ENCODE results near the gene WASHC2A. TPM values are rescaled to one million over a fixed set of nuclear protein-coding genes. Genes with fewer than 3 reads are reported as not detected.

Gene WASHC2A
- total and polyA plus RNA-seq, 2 donors (not counting 1 experiment from before 2014, with no cell fraction given): 21.2 to 66.5 TPM

DNA sequence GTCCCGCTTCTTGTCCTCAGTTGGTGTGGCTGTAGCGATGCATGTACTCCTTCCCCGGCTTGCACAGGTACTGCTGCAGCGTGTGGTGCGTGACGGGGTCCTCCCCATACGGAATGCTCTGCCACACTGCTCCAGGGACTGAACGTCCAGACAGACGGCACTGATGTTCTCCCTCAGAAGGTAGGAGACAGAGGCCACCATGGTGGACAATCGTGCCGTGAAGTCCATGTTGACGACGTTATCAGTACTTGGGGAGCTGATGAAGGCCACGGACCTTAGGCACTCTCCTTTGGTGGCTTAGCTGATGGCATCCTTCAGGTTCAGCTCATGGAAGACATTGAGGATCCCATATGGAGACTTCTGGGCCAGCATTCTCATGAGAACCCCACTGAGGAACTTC lies 42.1 kb upstream of the WASHC2A start:
- Histone ChIP-seq H3K79me2 (ENCODE audit: control insufficient read depth, insufficient read depth, low read length) (no peaks in the 10 kb centered on the region), H3K36me3 (replicated peaks in 1 of 2; ENCODE audit: control extremely low read depth in 1 of 2, control insufficient read depth in 1 of 2, extremely low read depth in 1 of 2, insufficient read depth in 2 of 2, low read length in 1 of 2) (no peaks in the 10 kb centered on the region), H3K27ac (ENCODE audit: low read length in 2 of 2) (no peak overlapping the region), H4K20me1 (ENCODE audit: control insufficient read depth, insufficient read depth, low read length, poor library complexity, severe bottlenecking) (no peaks in the 10 kb centered on the region), H3K4me1 (ENCODE audit: control insufficient read depth in 2 of 2, insufficient read depth in 2 of 2, low read length in 2 of 2) (no peaks in the 10 kb centered on the region), H3K9me3 (ENCODE audit: control extremely low read depth in 1 of 3, control insufficient read depth in 2 of 3, insufficient read depth in 1 of 3, low read length in 2 of 3) (peaks cover 0 to 8% (median 0%) of the 10 kb centered on the region in 3 donors), H3K9ac (ENCODE audit: low read length) (no peak overlapping the region), H2AFZ (ENCODE audit: insufficient read depth, low read depth, low read length, poor library complexity, severe bottlenecking) (no peak overlapping the region), H3K27me3 (replicated peaks in 1 of 4; ENCODE audit: control extremely low read depth in 1 of 4, control insufficient read depth in 3 of 4, insufficient read depth in 4 of 4, low read length in 3 of 4) (peaks cover 0 to 11% (median 2%) of the 10 kb centered on the region in 4 experiments), H3K4me3 (ENCODE audit: control extremely low read depth in 1 of 5, extremely low read depth in 1 of 5, insufficient read depth in 1 of 5, low read depth in 2 of 5, low read length in 4 of 5) (no peak overlapping the region), H3K4me2 (replicated peaks; ENCODE audit: low read depth, low read length, poor library complexity, severe bottlenecking) (no peak overlapping the region)
- CTCF ChIA-PET: no interaction called here
- DNase-seq (no peak), ATAC-seq (ENCODE audit: low read depth) (no peak)
- intact Hi-C loops (cut with micrococcal nuclease): no loop called here
- Mint-ChIP-seq H3K27ac (no peak overlapping the region), H3K4me3 (no peak overlapping the region), H3K4me1 (no peaks in the 10 kb centered on the region), H3K9me3 (ENCODE audit: insufficient read depth) (no peaks in the 10 kb centered on the region), H3K27me3 (peaks cover 40% of the 10 kb centered on the region)
- TF ChIP-seq EZH2 (IDR thresholded peaks at IDR 0.05; ENCODE audit: borderline replicate concordance, insufficient read depth, low read depth, low read length, poor library complexity, severe bottlenecking): no peak
- TF ChIP-seq, protein P1, sequence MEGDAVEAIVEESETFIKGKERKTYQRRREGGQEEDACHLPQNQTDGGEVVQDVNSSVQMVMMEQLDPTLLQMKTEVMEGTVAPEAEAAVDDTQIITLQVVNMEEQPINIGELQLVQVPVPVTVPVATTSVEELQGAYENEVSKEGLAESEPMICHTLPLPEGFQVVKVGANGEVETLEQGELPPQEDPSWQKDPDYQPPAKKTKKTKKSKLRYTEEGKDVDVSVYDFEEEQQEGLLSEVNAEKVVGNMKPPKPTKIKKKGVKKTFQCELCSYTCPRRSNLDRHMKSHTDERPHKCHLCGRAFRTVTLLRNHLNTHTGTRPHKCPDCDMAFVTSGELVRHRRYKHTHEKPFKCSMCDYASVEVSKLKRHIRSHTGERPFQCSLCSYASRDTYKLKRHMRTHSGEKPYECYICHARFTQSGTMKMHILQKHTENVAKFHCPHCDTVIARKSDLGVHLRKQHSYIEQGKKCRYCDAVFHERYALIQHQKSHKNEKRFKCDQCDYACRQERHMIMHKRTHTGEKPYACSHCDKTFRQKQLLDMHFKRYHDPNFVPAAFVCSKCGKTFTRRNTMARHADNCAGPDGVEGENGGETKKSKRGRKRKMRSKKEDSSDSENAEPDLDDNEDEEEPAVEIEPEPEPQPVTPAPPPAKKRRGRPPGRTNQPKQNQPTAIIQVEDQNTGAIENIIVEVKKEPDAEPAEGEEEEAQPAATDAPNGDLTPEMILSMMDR (IDR thresholded peaks at IDR 0.05): no peak
- POLR2A ChIA-PET: no interaction called here
- WGBS (ENCODE audit: insufficient coverage): 89% methylated on average over 14 of the region's 14 CpGs

DNA sequence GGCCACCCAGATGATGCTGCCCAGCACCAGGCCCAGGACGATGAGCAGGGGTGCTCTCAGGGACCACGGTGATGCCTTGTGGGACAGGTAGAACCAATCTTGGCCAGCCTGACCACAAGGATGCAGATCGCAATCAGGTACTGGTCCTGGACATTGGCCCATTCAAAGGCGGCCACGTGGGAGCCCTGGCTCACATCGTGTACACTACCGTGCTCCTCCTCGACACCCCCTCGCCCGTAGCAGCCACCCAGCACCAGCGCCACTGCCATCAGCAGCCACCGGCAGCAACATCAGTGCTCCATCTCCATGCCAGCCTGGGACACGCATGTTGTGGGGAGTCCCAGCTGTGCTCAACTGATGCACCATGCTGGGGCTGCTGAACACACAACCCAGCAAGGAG lies 40.6 kb upstream of the WASHC2A start:
- H3K27ac Mint-ChIP-seq: no peak overlapping the region
- peaks cover 40% of the 10 kb centered on the region for H3K27me3 Mint-ChIP-seq
- intact Hi-C loops (cut with micrococcal nuclease): no loop called here
- no peak overlapping the region for H3K4me2 ChIP-seq (replicated peaks; ENCODE audit: low read depth, low read length, poor library complexity, severe bottlenecking)
- H3K27me3 ChIP-seq (replicated peaks in 1 of 4; ENCODE audit: control extremely low read depth in 1 of 4, control insufficient read depth in 3 of 4, insufficient read depth in 4 of 4, low read length in 3 of 4): peaks cover 0 to 11% (median 2%) of the 10 kb centered on the region in 4 experiments
- ATAC-seq (ENCODE audit: low read depth): no peak
- no peak overlapping the region for H3K4me3 ChIP-seq (ENCODE audit: control extremely low read depth in 1 of 5, extremely low read depth in 1 of 5, insufficient read depth in 1 of 5, low read depth in 2 of 5, low read length in 4 of 5)
- no peak overlapping the region for H2AFZ ChIP-seq (ENCODE audit: insufficient read depth, low read depth, low read length, poor library complexity, severe bottlenecking)
- H3K4me3 Mint-ChIP-seq: no peak overlapping the region
- H3K36me3 ChIP-seq (replicated peaks in 1 of 2; ENCODE audit: control extremely low read depth in 1 of 2, control insufficient read depth in 1 of 2, extremely low read depth in 1 of 2, insufficient read depth in 2 of 2, low read length in 1 of 2): no peaks in the 10 kb centered on the region
- no peak overlapping the region for H3K9ac ChIP-seq (ENCODE audit: low read length)
- no peak overlapping the region for H3K27ac ChIP-seq (ENCODE audit: low read length in 2 of 2)
- TF ChIP-seq EZH2 (IDR thresholded peaks at IDR 0.05; ENCODE audit: borderline replicate concordance, insufficient read depth, low read depth, low read length, poor library complexity, severe bottlenecking): no peak
- TF ChIP-seq, protein P1 (IDR thresholded peaks at IDR 0.05): no peak
- POLR2A ChIA-PET: no interaction called here
- H3K79me2 ChIP-seq (ENCODE audit: control insufficient read depth, insufficient read depth, low read length): no peaks in the 10 kb centered on the region
- H3K9me3 ChIP-seq (ENCODE audit: control extremely low read depth in 1 of 3, control insufficient read depth in 2 of 3, insufficient read depth in 1 of 3, low read length in 2 of 3): peaks cover 0 to 8% (median 0%) of the 10 kb centered on the region in 3 donors
- no peaks in the 10 kb centered on the region for H3K4me1 ChIP-seq (ENCODE audit: control insufficient read depth in 2 of 2, insufficient read depth in 2 of 2, low read length in 2 of 2)
- 94% methylated on average over 13 of the region's 13 CpGs for WGBS (ENCODE audit: insufficient coverage)
- no peaks in the 10 kb centered on the region for H3K9me3 Mint-ChIP-seq (ENCODE audit: insufficient read depth)
- DNase-seq: no peak
- no peaks in the 10 kb centered on the region for H3K4me1 Mint-ChIP-seq
- CTCF ChIA-PET: no interaction called here
- no peaks in the 10 kb centered on the region for H4K20me1 ChIP-seq (ENCODE audit: control insufficient read depth, insufficient read depth, low read length, poor library complexity, severe bottlenecking)

All from B cell (primary cell).